Measurements from ENCODE around the gene PSTPIP1. TPM values are rescaled to one million over a fixed set of nuclear protein-coding genes. Genes with fewer than 3 reads are reported as not detected.

Gene PSTPIP1
- total and polyA plus RNA-seq, 10 of the 15 experiments (the other 5 are each of a cell fraction or from before 2014, with no cell fraction given), result 0.50 to 29.3 (median 14.5) TPM

DNA sequence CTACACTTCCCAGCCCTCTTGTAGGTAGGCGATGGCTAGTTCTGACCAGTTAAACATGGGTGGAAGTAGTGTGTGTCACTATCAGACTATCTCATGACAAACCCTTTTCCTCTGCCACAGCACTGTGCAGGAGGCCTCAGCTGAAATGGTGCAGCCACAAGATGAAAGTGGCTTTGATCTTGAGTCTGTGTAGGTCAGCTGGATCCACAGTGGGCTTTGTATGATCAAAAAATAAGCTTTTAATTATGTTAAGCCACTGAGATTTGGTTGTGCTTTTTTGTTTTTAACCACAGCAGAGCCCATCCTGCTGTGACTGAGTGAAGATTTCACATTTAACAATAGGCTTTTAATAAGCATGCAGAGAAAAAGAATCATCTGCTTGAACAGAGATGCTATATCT, 43.7 kb upstream of the PSTPIP1 start:
- DNase-seq (ENCODE audit: low read depth, low spot score) (no peak), FAIRE-seq (no peak), ATAC-seq (no peak)
- RAD21 ChIA-PET (ENCODE audit: unreplicated experiment), result no interaction called here
- Histone ChIP-seq H2AFZ (ENCODE audit: control insufficient read depth, low read depth, low read length) (no peak overlapping the region), H3K4me1 (ENCODE audit: control insufficient read depth, insufficient read depth, low read length) (no peaks in the 10 kb centered on the region), H4K20me1 (ENCODE audit: control insufficient read depth, insufficient read depth) (no peaks in the 10 kb centered on the region), H3K4me2 (ENCODE audit: control insufficient read depth, insufficient read depth) (no peak overlapping the region), H3K27ac (ENCODE audit: control insufficient read depth, insufficient read depth) (no peak overlapping the region), H3K27me3 (replicated peaks in 1 of 2; ENCODE audit: control insufficient read depth in 2 of 2, insufficient read depth in 2 of 2, low read length in 1 of 2) (no peaks in the 10 kb centered on the region), H3K36me3 (ENCODE audit: control insufficient read depth in 2 of 2, insufficient read depth in 2 of 2, low read length in 1 of 2) (no peaks in the 10 kb centered on the region), H3K4me3 (no peak overlapping the region), H3K79me2 (ENCODE audit: control insufficient read depth, insufficient read depth, low read length) (no peaks in the 10 kb centered on the region), H3K9ac (ENCODE audit: control insufficient read depth, insufficient read depth, low read length) (no peak overlapping the region), H3K9me3 (replicated peaks; ENCODE audit: control insufficient read depth, insufficient read depth, low read length) (no peaks in the 10 kb centered on the region)
- CTCF ChIA-PET, result interaction anchor here (0.6 to 2.0 kb wide), 5 partner anchors 10 to 592 kb away, joined by 3 to 8 read pairs (median 5); no protein-coding TSS in a partner anchor
- TF ChIP-seq, protein P1, sequence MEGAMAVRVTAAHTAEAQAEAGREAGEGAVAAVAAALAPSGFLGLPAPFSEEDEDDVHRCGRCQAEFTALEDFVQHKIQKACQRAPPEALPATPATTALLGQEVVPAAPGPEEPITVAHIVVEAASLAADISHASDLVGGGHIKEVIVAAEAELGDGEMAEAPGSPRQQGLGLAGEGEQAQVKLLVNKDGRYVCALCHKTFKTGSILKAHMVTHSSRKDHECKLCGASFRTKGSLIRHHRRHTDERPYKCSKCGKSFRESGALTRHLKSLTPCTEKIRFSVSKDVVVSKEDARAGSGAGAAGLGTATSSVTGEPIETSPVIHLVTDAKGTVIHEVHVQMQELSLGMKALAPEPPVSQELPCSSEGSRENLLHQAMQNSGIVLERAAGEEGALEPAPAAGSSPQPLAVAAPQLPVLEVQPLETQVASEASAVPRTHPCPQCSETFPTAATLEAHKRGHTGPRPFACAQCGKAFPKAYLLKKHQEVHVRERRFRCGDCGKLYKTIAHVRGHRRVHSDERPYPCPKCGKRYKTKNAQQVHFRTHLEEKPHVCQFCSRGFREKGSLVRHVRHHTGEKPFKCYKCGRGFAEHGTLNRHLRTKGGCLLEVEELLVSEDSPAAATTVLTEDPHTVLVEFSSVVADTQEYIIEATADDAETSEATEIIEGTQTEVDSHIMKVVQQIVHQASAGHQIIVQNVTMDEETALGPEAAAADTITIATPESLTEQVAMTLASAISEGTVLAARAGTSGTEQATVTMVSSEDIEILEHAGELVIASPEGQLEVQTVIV (IDR thresholded peaks at IDR 0.05; ENCODE audit: borderline replicate concordance, partially characterized antibody), result no peak
- TF ChIP-seq PAX5 (IDR thresholded peaks at IDR 0.05; ENCODE audit: borderline replicate concordance, low read depth, low read length), result no peak
- TF ChIP-seq STAT3 (IDR thresholded peaks at IDR 0.05; ENCODE audit: low read depth, low read length), result no peak
- TF ChIP-seq BACH1 (IDR thresholded peaks at IDR 0.05; ENCODE audit: borderline replicate concordance), result no peak
- no peak for TF ChIP-seq LARP7 (IDR thresholded peaks at IDR 0.05)
- no peak for TF ChIP-seq TAF1 (IDR thresholded peaks at IDR 0.05; ENCODE audit: borderline replicate concordance, low read depth, low read length)
- TF ChIP-seq EZH2 (IDR thresholded peaks at IDR 0.05; ENCODE audit: borderline replicate concordance, control insufficient read depth, low read depth, low read length), result no peak
- TF ChIP-seq, protein P2, sequence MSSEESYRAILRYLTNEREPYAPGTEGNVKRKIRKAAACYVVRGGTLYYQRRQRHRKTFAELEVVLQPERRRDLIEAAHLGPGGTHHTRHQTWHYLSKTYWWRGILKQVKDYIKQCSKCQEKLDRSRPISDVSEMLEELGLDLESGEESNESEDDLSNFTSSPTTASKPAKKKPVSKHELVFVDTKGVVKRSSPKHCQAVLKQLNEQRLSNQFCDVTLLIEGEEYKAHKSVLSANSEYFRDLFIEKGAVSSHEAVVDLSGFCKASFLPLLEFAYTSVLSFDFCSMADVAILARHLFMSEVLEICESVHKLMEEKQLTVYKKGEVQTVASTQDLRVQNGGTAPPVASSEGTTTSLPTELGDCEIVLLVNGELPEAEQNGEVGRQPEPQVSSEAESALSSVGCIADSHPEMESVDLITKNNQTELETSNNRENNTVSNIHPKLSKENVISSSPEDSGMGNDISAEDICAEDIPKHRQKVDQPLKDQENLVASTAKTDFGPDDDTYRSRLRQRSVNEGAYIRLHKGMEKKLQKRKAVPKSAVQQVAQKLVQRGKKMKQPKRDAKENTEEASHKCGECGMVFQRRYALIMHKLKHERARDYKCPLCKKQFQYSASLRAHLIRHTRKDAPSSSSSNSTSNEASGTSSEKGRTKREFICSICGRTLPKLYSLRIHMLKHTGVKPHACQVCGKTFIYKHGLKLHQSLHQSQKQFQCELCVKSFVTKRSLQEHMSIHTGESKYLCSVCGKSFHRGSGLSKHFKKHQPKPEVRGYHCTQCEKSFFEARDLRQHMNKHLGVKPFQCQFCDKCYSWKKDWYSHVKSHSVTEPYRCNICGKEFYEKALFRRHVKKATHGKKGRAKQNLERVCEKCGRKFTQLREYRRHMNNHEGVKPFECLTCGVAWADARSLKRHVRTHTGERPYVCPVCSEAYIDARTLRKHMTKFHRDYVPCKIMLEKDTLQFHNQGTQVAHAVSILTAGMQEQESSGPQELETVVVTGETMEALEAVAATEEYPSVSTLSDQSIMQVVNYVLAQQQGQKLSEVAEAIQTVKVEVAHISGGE (CRISPR knock-in tag; IDR thresholded peaks at IDR 0.05), result no peak
- TF ChIP-seq SPI1 (IDR thresholded peaks at IDR 0.05; ENCODE audit: borderline replicate concordance, insufficient read depth, low read depth, low read length), result no peak
- POLR2A ChIA-PET, result interaction anchor here (0.5 kb wide), 1 partner anchor 43 kb away, joined by 4 read pairs; no protein-coding TSS in a partner anchor
- intact Hi-C loops (cut with micrococcal nuclease; ENCODE audit: unreplicated experiment), result no loop called here
- 100% methylated on average over 1 of the region's 1 CpG for WGBS (ENCODE audit: insufficient coverage, insufficient replicate concordance, low lambda C conversion rate, missing lambda C conversion rate)
- SMC1A ChIA-PET (ENCODE audit: uncharacterized antibody, unreplicated experiment), result no interaction called here
- BruUV-seq (replicated peaks), result no TSS peak
- in situ Hi-C loops (cut with MboI), result no loop called here
